GM19438 (cell line): ENCODE data around the gene MAD2L1BP.
"Not testable (repeated sequence)": the region's sequence is repeated elsewhere in the genome, so short reads cannot be mapped to it uniquely, and the experiment has no call there.

Source experiments
- ATAC-seq: cut with Tn5 transposase; IDR thresholded peaks from one replicate; pipeline ENCODE4 v1.9.1; 2021; ENCODE audit warnings: low read depth; ENCODE audit not compliant: unreplicated experiment

The MAD2L1BP gene

DNA sequence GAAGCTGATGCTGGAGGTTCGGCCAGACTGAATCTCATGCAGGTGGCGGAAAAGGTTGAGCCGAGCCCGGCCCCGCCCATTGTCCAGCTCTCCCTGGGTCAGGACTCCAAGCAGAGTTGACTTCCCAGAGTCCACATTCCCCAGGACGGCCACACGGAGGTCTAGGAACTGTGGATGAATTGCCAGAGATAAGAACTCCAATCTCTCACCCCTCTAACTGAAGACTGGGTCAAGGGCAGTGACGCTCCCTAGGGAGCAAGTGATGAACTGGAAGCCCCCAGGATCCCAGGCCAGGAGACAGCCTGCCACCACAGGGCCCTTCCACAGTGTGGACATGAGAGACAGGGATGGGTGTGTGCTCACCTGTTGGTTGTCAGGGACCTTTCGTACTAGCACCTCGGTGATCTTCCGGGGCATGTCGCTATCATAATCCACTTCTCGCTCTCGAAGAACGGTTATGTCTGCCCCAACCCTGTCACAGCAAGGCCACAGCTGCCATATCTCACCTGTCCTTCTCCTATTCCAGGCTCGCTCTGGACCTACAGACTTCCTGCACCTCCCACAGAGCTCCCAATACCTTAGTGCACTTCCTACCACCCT is 10.1 kb upstream of the MAD2L1BP start:
- ATAC-seq, result no peak

- ATAC-seq, result no peak
Observed at GRCh38 chr6:43627008-43627825, 8.4 kb upstream of the MAD2L1BP start.

- no peak for ATAC-seq
Observed at GRCh38 chr6:43628393-43629103, 7.1 kb upstream of the MAD2L1BP start.

DNA sequence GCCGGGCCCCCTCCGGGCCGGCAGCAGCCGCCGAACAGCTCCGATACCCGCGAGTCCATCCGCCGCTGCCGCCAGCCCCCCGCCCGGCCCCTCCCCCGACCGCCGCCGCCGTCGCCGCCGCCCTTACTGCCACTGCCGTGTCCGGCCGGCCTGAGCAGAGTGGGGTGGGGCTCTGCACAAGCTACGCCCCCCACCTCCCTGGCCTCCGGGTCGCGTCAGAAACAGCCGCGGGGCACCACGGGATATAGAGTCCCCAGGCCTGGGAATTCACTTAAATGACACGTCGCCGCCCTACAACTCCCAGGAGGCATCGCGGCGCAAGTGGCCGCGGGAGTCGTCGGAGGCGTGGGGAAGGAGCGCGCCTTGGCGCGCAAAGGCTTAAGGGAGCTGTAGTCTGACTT is 6.5 kb upstream of the MAD2L1BP start, which contains the start of gene GTPBP2:
Gene GTPBP2 (minus strand): TSS at position 161 of the 401 bp plus-strand sequence. CDS start 102 bp downstream, at position 59.
- peak; percentile 76 for ATAC-seq

DNA sequence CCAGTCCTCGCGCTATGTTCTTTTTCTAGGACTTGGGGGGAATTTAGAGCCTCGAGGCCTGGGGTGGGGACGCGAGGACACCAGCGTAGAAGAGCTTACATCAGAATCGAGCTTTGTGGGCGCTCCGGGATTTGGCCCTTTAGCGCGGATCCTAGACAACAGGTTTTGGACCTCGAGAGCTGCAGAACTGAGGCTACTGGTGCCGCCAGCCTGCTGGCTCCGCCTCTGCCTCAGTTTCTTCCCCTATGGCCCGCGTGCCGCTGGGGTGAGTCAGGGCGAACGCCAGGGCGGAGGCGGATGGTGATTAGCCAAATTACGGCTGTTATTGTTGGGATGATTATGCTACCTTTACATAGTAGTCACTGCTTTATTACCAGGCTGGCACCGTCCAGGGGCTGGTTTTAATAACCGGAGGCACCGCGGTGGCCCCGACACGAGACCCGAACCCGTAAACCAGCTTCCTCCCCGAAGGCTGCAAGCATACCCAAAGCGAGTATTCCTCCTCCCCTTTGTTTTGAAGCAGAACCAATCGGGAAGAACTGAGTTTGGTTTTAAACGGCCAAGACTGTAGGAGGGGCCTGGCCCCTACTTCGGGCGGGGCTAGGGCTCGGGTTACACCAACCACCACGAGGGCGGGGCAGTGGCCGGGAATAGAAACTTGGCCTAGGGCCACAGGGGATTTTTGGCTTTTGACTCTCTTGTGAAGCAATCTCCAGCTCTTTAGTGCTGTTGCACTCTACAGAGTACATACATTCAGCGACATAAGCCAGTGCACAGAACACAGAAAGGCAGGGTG is 5.9 kb upstream of the MAD2L1BP start:
- peak; percentile 67 for ATAC-seq

GRCh38 chr6:43630980-43631619 is 4.5 kb upstream of the MAD2L1BP start:
- ATAC-seq, result no peak

- not testable (repeated sequence) for ATAC-seq
Observed at GRCh38 chr6:43633002-43633401, 2.6 kb upstream of the MAD2L1BP start.

DNA sequence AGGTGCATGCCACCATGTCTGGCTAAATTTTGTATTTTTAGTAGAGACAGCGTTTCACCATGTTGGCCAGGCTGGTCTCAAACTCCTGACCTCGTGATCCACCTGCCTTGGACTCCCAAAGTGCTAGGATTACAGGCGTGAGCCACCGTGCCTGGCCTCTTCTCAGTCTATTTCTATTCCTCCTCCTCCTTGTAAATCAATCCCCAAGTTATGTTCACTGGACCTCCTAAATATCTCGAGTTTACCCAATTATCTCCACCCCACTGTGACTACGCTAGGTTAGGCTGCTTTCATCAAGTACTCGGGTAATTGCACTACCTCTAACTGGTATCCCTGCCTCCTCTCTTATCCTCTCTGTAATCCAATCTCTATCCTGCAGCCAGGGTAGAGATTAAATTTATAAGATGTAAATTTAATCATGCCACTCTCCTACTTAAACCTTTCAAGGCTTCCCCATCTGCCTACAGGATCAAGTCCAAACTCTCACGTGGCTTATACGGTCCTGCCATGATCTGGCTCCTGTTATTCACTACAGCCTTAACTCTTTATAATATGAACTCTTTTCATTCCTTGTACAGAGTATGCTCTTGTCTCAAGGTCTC is 837 bp upstream of the MAD2L1BP start:
- ATAC-seq, result no peak

DNA sequence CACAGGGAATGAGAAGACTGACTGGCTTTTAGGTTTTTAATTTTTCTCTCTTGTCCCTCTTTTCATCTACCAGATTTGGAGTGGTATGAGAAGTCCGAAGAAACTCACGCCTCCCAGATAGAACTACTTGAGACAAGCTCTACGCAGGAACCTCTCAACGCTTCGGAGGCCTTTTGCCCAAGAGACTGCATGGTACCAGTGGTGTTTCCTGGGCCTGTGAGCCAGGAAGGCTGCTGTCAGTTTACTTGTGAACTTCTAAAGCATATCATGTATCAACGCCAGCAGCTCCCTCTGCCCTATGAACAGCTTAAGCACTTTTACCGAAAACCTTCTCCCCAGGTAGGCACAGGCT is 644 bp downstream of the MAD2L1BP start:
- ATAC-seq, result peak; percentile 5

- ATAC-seq, result no peak
Observed at GRCh38 chr6:43639984-43640800, 4.6 kb downstream of the MAD2L1BP start.

- peak; percentile 86 for ATAC-seq
Observed at GRCh38 chr6:43644940-43645612, 9.4 kb downstream of the MAD2L1BP start, which contains the start of gene RSPH9. TSS of gene RSPH9 (plus strand) at chr6:43645036. CDS start at chr6:43645099, 63 bp downstream.

- no peak for ATAC-seq
Observed at GRCh38 chr6:43645613-43645964, 9.9 kb downstream of the MAD2L1BP start.

DNA sequence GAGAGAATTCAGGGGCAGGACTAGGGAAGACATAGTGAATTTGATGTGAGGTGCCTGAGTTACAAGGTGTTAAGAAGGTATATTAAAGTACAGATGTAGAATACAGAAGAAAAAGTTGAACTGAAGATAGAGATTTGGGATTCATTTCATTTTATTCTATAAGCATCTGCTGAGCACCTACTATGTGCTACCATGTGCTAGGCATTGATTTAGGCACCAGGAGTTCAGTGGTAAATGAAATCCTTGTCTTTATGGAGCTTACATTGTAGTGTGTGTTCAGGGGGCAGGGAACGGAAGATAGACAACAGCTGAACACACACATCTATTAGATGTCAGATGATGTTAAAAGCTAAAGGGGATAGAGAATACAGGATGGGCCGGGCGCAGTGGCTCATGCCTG is 12.0 kb downstream of the MAD2L1BP start:
- no peak for ATAC-seq

DNA sequence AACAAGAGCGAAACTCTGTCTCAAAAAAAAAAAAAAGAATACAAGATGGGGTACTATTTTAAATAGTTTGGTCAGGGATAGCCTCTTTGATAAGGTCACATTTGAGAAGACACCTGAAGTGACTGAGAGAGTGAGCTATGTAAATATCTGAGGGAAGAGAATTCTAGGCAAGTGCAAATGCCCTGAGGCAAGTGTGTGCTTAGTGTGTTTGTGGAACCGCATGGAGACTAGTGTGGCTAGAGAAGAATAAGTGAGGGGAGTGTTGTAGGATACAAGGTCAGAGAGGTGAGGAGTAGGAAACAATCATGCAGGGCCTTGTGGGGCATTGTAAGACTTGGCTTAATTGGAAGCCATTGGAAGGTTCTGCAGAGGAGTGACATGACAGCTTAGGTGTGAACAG is 12.6 kb downstream of the MAD2L1BP start:
- no peak for ATAC-seq

DNA sequence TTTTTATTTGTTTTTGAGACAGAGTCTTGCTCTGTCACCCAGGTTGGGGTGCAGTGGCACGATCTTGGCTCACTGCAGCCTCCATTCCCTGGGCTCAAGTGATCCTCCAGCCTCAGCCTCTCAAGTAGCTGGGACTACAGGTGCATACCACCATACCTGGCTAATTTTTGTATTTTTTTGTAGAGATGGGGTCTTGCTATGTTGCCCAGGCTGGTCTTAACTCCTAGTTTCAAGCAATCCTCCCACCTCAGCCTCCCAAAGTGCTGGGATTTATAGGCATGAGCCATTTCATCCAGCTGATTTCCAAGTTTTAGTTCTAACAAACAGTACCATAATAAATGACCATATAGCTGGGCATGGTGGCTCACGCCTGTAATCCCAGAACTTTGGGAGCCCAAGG is 17.2 kb downstream of the MAD2L1BP start:
- not testable (repeated sequence) for ATAC-seq

- ATAC-seq, result no peak
Observed at GRCh38 chr6:43657221-43657802, 21.7 kb downstream of the MAD2L1BP start.

- no peak for ATAC-seq
Observed at GRCh38 chr6:43658161-43658560, 22.5 kb downstream of the MAD2L1BP start.

DNA sequence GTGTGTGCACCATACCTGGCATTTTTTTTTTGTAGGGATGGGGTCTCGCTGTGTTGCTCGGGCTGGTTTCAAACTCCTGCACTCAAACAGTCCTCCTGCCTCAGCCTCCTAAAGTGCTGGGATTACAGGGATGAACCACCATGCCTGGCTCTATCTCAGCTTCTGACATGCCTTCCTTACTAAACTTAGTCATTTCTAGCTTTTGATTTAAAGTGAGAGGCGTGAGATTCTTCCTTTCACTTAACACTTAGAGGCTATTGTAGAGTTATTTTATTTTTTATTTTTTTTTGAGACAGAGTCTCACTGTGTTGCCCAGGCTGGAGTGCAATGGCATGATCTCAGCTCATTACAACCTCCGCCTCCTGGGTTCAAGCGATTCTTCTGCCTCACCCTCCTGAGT is 27.3 kb downstream of the MAD2L1BP start:
- ATAC-seq, result not testable (repeated sequence)
